Ascending aorta (tissue), 2 donors: Measurements from ENCODE around the gene F8. TPM values are rescaled to one million over a fixed set of nuclear protein-coding genes. Genes with fewer than 3 reads are reported as not detected.

ENCODE experiments used
- DNase-seq, 2 donors: peaks; one replicate each; pipeline ENCODE4 v3.0.0-alpha.2; 2019; ENCODE audit warnings: low spot score in 2 of 2
- H3K27ac ChIP-seq, 2 donors: fragments of 200-600 bp; sonication (generic); one replicate each; pipeline ENCODE4 v1.5.1; 2016 to 2017; ENCODE audit warnings: mild to moderate bottlenecking in 1 of 2
- H3K27me3 ChIP-seq: fragments of 200-600 bp; sonication (generic); one replicate; pipeline ENCODE4 v1.5.1; 2017
- H3K36me3 ChIP-seq, 2 donors: fragments of 200-600 bp; sonication (generic); one replicate each; pipeline ENCODE4 v1.5.1; 2016
- H3K4me1 ChIP-seq, 2 donors: fragments of 200-600 bp; sonication (generic); one replicate each; pipeline ENCODE4 v1.5.1; 2016 to 2017; ENCODE audit warnings: mild to moderate bottlenecking in 1 of 2
- H3K4me3 ChIP-seq, 2 donors: fragments of 200-600 bp; sonication (generic); one replicate each; pipeline ENCODE4 v1.5.1; 2016 to 2017; ENCODE audit warnings: mild to moderate bottlenecking in 1 of 2
- H3K9me3 ChIP-seq, 2 donors: fragments of 200-600 bp; sonication (generic); one replicate each; pipeline ENCODE4 v1.5.1; 2016
- CTCF ChIP-seq, 3 experiments: fragments of 200-600 bp in 2 of 3; fragments of 450-650 bp in 1 of 3; sonication (generic) in 2 of 3; IDR thresholded peaks; one replicate each; pipeline ENCODE4 v1.5.1; 2016 to 2019; ENCODE audit warnings: antibody characterized with exemption in 3 of 3, mild to moderate bottlenecking in 1 of 3, moderate library complexity in 1 of 3
- intact Hi-C: fragments of 100-400 bp; cut with DNase I; formaldehyde crosslinking; loops from one replicate; pipeline ENCODE4 v1.15.1; 2023
- total RNA-seq: library from RNA; depleted of rRNA; stranded (reverse); fragments of >200 nt; gene quantifications from one replicate; pipeline ENCODE4 v1.1.0, GENCODE V29; 2016

The F8 gene
- total RNA-seq, 1 donor from 2014 or later, result 17.2 TPM

- Histone ChIP-seq H3K9me3 (no peaks in the 10 kb centered on the region), H3K4me1 (no peaks in the 10 kb centered on the region), H3K27ac (no peak overlapping the region), H3K27me3 (no peaks in the 10 kb centered on the region), H3K36me3 (no peaks in the 10 kb centered on the region), H3K4me3 (no peak overlapping the region)
- intact Hi-C loops, result no loop called here
- no peak for DNase-seq
- no peak for TF ChIP-seq CTCF (IDR thresholded peaks at IDR 0.05)
Observed at GRCh38 chrX:154815274-154815818, 207.2 kb downstream of the F8 start.

DNA sequence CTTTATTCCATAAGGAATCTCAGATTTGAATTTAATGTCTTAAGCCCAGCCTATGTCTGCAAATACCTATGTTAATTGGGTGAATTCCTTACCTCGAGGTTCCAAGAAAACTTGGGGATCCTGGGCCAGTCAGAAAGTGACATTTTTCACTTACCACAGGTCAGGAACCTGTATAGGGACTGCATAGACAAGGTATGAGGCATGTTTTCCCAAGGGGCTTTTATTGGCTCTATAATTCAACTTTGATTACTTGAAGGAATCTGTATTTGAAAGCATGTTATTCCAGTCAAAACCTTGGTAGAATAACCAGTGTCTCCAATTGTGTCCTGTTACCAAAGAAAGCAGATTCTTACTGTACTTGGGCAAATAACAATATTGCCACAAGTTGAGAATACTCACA lies 208.7 kb downstream of the F8 start:
- no peak for TF ChIP-seq CTCF (IDR thresholded peaks at IDR 0.05)
- Histone ChIP-seq H3K9me3 (no peaks in the 10 kb centered on the region), H3K4me1 (no peaks in the 10 kb centered on the region), H3K4me3 (no peak overlapping the region), H3K27me3 (no peaks in the 10 kb centered on the region), H3K36me3 (no peaks in the 10 kb centered on the region), H3K27ac (no peak overlapping the region)
- no peak for DNase-seq
- intact Hi-C loops, result no loop called here

DNA sequence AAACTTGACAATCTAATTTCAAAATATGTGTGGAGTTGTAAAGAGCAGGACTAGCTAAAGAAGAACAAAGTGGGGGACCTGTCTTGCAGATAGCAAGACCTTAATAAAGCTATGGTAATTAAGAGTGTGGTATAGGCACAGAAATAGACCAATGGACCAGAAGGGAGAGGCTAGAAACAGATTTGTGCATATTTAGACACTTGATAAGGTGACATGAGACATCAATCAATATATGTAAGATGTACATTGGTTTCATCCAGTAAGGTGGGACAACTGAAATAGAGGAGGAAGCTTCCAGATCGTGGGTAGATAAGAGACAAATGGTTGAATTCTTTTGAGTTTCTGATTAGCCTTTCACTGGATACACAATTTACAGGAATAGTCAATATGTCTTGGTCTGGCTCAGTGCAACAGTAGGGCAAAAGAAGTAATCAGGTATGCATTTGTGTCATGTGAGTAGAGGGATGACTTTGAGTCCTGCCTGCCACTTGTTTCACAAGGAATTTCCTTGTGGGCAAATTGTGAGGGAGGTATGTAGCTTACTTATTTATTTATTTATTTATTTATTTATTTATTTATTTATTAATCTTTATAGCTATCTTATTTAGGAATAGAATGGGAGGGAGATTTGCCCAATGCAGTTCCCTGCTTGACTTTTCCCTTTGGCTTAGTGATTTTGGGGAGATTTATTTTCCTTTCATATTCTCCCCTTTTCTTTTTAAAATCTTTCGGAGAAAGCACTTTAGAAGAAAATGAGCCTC lies 210.0 kb downstream of the F8 start:
- intact Hi-C loops, result no loop called here
- no peak for DNase-seq
- no peaks in the 10 kb centered on the region for H3K4me1 ChIP-seq
- no peaks in the 10 kb centered on the region for H3K36me3 ChIP-seq
- no peak overlapping the region for H3K4me3 ChIP-seq
- H3K9me3 ChIP-seq, result no peaks in the 10 kb centered on the region
- H3K27me3 ChIP-seq, result no peaks in the 10 kb centered on the region
- no peak overlapping the region for H3K27ac ChIP-seq
- TF ChIP-seq CTCF (IDR thresholded peaks at IDR 0.05), result no peak

DNA sequence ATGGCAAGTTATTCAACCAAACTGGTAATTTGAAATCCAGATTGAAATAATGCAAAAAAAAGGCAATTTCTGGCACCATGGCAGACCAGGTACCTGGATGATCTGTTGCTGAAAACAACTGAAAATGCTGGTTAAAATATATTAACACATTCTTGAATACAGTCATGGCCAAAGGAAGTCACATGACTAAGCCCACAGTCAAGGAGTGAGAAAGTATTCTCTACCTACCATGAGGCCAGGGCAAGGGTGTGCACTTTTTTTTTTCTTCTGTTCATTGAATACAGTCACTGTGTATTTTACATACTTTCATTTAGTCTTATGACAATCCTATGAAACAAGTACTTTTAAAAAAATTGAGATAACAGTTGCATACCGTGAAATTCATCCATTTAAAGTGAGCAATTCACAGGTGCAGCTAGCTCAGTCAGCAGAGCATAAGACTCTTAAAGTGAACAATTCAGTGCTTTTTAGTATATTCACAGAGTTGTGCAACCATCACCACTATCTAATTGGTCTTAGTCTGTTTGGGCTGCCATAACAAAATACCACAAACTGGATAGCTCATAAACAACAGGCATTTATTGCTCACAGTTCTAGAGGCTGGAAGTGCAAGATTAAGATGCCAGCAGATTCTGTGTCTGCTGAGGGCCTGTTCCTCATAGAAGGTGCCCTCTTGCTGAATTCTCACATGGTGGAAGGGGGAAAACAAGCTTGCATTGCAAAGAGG lies 212.4 kb downstream of the F8 start:
- TF ChIP-seq CTCF (IDR thresholded peaks at IDR 0.05), result no peak
- Histone ChIP-seq H3K27me3 (no peaks in the 10 kb centered on the region), H3K4me1 (no peaks in the 10 kb centered on the region), H3K27ac (no peak overlapping the region), H3K4me3 (no peak overlapping the region), H3K36me3 (no peaks in the 10 kb centered on the region), H3K9me3 (no peaks in the 10 kb centered on the region)
- intact Hi-C loops, result no loop called here
- no peak for DNase-seq

GRCh38 chrX:154806837-154807501 lies 215.6 kb downstream of the F8 start:
- no peak overlapping the region for H3K27ac ChIP-seq
- no peak for DNase-seq
- no peaks in the 10 kb centered on the region for H3K9me3 ChIP-seq
- H3K36me3 ChIP-seq, result no peaks in the 10 kb centered on the region
- H3K4me3 ChIP-seq, result no peak overlapping the region
- intact Hi-C loops, result no loop called here
- no peak for TF ChIP-seq CTCF (IDR thresholded peaks at IDR 0.05)
- H3K27me3 ChIP-seq, result no peaks in the 10 kb centered on the region
- no peaks in the 10 kb centered on the region for H3K4me1 ChIP-seq
